Measurements from ENCODE around the gene FAR1.
A peak's percentile ranks its signal among the peaks of the same experiment; 100 is the strongest.
"Not testable (repeated sequence)": the region's sequence is repeated elsewhere in the genome, so short reads cannot be mapped to it uniquely, and the experiment has no call there.

FAR1 gene, protein sequence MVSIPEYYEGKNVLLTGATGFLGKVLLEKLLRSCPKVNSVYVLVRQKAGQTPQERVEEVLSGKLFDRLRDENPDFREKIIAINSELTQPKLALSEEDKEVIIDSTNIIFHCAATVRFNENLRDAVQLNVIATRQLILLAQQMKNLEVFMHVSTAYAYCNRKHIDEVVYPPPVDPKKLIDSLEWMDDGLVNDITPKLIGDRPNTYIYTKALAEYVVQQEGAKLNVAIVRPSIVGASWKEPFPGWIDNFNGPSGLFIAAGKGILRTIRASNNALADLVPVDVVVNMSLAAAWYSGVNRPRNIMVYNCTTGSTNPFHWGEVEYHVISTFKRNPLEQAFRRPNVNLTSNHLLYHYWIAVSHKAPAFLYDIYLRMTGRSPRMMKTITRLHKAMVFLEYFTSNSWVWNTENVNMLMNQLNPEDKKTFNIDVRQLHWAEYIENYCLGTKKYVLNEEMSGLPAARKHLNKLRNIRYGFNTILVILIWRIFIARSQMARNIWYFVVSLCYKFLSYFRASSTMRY

DNA sequence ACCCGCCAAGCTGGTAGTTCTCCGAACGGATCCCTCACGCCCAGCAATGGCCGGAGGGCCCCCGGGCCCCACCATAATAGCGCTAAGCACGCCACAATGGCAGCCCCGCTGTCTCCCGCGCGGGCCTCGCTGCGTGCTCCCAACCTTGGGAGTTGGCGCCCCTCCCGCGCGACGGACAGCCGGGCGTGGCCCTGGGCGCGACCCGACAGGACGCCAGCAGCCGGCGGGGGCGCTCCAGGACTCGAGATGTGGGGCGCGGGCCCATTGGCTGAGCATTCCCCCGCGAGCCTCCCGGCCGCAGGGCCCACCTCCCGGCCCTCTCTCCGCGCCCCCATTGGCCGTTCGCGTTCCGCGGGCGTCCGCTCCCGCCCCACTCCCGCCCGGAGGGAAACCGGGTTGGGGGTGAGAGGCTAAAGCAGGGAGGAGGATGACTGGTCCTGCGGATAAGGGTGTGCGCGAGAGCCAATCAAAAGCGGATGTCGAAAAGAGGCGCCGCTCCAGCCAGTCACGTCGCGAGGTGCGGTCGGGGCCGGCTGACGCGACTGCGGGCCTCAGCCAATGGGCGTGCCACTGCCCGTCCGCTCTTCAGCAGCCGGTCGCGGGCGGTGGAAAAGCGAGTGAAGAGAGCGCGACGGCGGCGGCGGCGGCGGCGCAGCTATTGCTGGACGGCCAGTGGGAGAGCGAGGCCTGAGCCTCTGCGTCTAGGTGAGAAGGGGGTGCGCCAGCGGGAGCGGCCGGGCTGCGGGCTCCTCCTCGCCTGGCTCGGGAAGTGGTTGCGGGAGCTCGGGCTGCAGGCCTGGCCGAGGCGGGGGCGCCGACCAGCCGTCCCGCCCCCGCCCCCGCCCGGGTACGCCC lies at the start of gene FAR1:
Gene FAR1, plus strand, starts transcription at position 567 of the 855 bp plus-strand sequence. CDS start 26,098 bp downstream, outside the sequence.
- Histone ChIP-seq H3K27ac (ENCODE audit: low read depth in 2 of 2, low read length in 2 of 2) (peak within 1 kb of the TSS; percentile 90 to 94), H3K27me3 (ENCODE audit: control insufficient read depth in 2 of 2, insufficient read depth in 2 of 2, low read length in 2 of 2) (no peaks in the 10 kb centered on the region), H3K4me3 (ENCODE audit: low read length in 2 of 2) (peak within 1 kb of the TSS; percentile 84 to 89), H3K4me1 (ENCODE audit: control insufficient read depth in 2 of 2, insufficient read depth in 2 of 2, low read length in 2 of 2) (peaks cover 10 to 31% of the 10 kb centered on the region in 2 donors), H3K9ac (ENCODE audit: low read depth in 1 of 2, low read length in 2 of 2) (peak within 1 kb of the TSS; percentile 87 to 92), H3K9me3 (ENCODE audit: control insufficient read depth in 2 of 2, low read length in 2 of 2) (no peaks in the 10 kb centered on the region), H3K36me3 (ENCODE audit: control insufficient read depth in 2 of 2, insufficient read depth in 2 of 2, low read length in 2 of 2) (no peaks in the 10 kb centered on the region)

DNA sequence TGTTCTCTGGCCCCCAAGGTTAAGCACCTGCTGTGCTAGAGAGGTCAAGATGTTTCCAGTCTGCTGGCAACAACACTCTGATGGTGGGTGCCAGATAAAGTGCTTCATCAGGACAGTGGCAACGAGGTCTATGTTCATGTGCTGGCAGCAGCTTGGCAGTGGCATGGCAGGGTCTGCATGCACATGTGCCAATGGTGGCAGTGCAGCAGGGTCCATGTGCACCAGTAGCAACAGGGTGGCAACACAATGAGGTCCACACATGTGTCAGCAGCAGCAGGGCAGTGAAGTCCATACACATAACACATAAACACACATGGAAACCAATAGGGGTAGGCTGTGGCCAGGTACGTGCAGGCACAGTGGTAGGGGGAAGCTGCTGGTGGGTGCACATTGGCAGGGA lies 48.4 kb upstream of the FAR1 start:
- Histone ChIP-seq H3K9me3 (ENCODE audit: control insufficient read depth in 2 of 2, low read length in 2 of 2) (no peaks in the 10 kb centered on the region), H3K4me3 (ENCODE audit: low read length in 2 of 2) (no peak overlapping the region), H3K27me3 (ENCODE audit: control insufficient read depth in 2 of 2, insufficient read depth in 2 of 2, low read length in 2 of 2) (no peaks in the 10 kb centered on the region), H3K36me3 (ENCODE audit: control insufficient read depth in 2 of 2, insufficient read depth in 2 of 2, low read length in 2 of 2) (no peaks in the 10 kb centered on the region), H3K9ac (ENCODE audit: low read depth in 1 of 2, low read length in 2 of 2) (no peak overlapping the region), H3K4me1 (ENCODE audit: control insufficient read depth in 2 of 2, insufficient read depth in 2 of 2, low read length in 2 of 2) (no peaks in the 10 kb centered on the region), H3K27ac (ENCODE audit: low read depth in 2 of 2, low read length in 2 of 2) (no peak overlapping the region)

DNA sequence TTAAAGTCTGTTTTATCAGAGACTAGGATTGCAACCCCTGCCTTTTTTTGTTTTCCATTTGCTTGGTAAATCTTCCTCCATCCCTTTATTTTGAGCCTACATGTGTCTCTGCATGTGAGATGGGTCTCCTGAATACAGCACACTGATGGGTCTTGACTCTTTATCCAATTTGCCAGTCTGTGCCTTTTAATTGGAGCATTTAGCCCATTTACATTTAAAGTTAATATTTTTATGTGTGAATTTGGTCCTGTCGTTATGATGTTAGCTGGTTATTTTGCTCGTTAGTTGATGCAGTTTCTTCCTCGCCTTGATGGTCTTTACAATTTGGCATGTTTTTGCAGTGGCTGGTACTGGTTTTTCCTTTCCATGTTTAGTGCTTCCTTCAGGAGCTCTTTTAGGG lies 41.6 kb upstream of the FAR1 start:
- H3K4me3 ChIP-seq (ENCODE audit: low read length in 2 of 2); H3K27ac ChIP-seq (ENCODE audit: low read depth in 2 of 2, low read length in 2 of 2); H3K9ac ChIP-seq (ENCODE audit: low read depth in 1 of 2, low read length in 2 of 2); H3K27me3 ChIP-seq (ENCODE audit: control insufficient read depth in 2 of 2, insufficient read depth in 2 of 2, low read length in 2 of 2); H3K9me3 ChIP-seq (ENCODE audit: control insufficient read depth in 2 of 2, low read length in 2 of 2); H3K36me3 ChIP-seq (ENCODE audit: control insufficient read depth in 2 of 2, insufficient read depth in 2 of 2, low read length in 2 of 2); H3K4me1 ChIP-seq (ENCODE audit: control insufficient read depth in 2 of 2, insufficient read depth in 2 of 2, low read length in 2 of 2): not testable (repeated sequence)

DNA sequence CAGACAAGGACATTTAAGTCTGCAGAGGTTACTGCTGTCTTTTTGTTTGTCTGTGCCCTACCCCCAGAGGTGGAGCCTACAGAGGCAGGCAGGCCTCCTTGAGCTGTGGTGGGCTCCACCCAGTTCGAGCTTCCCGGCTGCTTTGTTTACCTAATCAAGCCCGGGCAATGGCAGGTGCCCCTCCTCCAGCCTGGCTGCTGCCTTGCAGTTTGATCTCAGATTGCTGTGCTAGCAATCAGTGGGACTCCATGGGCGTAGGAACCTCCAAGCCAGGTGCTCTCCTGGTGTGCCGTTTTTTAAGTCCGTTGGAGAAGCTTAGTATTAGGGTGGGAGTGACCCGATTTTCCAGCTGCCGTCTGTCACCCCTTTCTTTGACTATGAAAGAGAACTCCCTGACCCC lies 39.8 kb upstream of the FAR1 start:
- H3K4me1 ChIP-seq (ENCODE audit: control insufficient read depth in 2 of 2, insufficient read depth in 2 of 2, low read length in 2 of 2); H3K36me3 ChIP-seq (ENCODE audit: control insufficient read depth in 2 of 2, insufficient read depth in 2 of 2, low read length in 2 of 2); H3K4me3 ChIP-seq (ENCODE audit: low read length in 2 of 2); H3K27me3 ChIP-seq (ENCODE audit: control insufficient read depth in 2 of 2, insufficient read depth in 2 of 2, low read length in 2 of 2); H3K9ac ChIP-seq (ENCODE audit: low read depth in 1 of 2, low read length in 2 of 2); H3K9me3 ChIP-seq (ENCODE audit: control insufficient read depth in 2 of 2, low read length in 2 of 2): not testable (repeated sequence)
- peak overlapping the region in 1 of 2 donors; percentile 22 for H3K27ac ChIP-seq (ENCODE audit: low read depth in 2 of 2, low read length in 2 of 2)

DNA sequence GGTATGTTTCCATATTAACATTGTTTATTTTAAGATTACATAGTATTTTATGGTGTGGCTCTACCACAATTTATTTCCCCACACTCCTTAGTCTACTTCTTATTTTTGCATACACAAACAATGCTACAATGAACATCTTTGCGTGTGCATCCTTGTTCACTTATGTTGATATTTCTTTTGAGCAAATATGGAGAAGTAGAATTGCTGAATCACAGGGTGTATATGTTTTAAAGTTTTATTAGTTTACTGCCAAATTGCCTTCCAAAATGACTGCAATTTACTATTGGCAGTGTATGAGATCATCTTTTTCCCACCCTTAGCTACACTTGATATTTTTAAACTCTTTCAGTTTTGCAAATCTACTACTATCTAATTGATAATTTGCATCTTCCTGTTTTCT lies 38.7 kb upstream of the FAR1 start:
- H3K27ac ChIP-seq (ENCODE audit: low read depth in 2 of 2, low read length in 2 of 2): peak overlapping the region in 1 of 2 donors; percentile 29

DNA sequence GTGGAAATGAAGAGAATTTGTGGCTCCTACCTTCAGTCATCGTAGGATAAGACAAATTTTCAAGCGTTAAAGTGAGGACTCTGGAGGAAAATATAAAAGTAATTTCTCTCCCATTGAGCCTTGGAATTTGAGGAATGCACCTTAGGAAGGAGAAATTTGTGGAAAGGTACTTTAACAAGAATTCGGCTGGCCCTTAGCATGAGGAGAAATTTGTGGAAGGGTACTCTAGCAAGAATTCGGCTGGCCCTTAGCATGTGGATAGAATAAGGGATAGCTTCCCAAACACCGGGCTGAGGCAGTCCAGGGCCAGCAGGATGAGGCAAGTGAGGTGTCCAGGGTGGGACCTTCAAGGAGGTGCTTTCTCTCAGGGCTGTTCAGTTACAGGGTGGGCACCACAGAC lies 33.2 kb upstream of the FAR1 start:
- no peaks in the 10 kb centered on the region for H3K9me3 ChIP-seq (ENCODE audit: control insufficient read depth in 2 of 2, low read length in 2 of 2)
- no peak overlapping the region for H3K9ac ChIP-seq (ENCODE audit: low read depth in 1 of 2, low read length in 2 of 2)
- H3K4me3 ChIP-seq (ENCODE audit: low read length in 2 of 2): no peak overlapping the region
- H3K4me1 ChIP-seq (ENCODE audit: control insufficient read depth in 2 of 2, insufficient read depth in 2 of 2, low read length in 2 of 2): no peaks in the 10 kb centered on the region
- H3K27me3 ChIP-seq (ENCODE audit: control insufficient read depth in 2 of 2, insufficient read depth in 2 of 2, low read length in 2 of 2): no peaks in the 10 kb centered on the region
- no peaks in the 10 kb centered on the region for H3K36me3 ChIP-seq (ENCODE audit: control insufficient read depth in 2 of 2, insufficient read depth in 2 of 2, low read length in 2 of 2)
- no peak overlapping the region for H3K27ac ChIP-seq (ENCODE audit: low read depth in 2 of 2, low read length in 2 of 2)

More for the DNA sequence above, 38.7 kb upstream of the FAR1 start:
- Histone ChIP-seq H3K36me3 (ENCODE audit: control insufficient read depth in 2 of 2, insufficient read depth in 2 of 2, low read length in 2 of 2) (no peaks in the 10 kb centered on the region), H3K4me1 (ENCODE audit: control insufficient read depth in 2 of 2, insufficient read depth in 2 of 2, low read length in 2 of 2) (peaks cover 0 to 9% of the 10 kb centered on the region in 2 donors), H3K9me3 (ENCODE audit: control insufficient read depth in 2 of 2, low read length in 2 of 2) (no peaks in the 10 kb centered on the region), H3K27me3 (ENCODE audit: control insufficient read depth in 2 of 2, insufficient read depth in 2 of 2, low read length in 2 of 2) (no peaks in the 10 kb centered on the region), H3K4me3 (ENCODE audit: low read length in 2 of 2) (no peak overlapping the region), H3K9ac (ENCODE audit: low read depth in 1 of 2, low read length in 2 of 2) (no peak overlapping the region)

DNA sequence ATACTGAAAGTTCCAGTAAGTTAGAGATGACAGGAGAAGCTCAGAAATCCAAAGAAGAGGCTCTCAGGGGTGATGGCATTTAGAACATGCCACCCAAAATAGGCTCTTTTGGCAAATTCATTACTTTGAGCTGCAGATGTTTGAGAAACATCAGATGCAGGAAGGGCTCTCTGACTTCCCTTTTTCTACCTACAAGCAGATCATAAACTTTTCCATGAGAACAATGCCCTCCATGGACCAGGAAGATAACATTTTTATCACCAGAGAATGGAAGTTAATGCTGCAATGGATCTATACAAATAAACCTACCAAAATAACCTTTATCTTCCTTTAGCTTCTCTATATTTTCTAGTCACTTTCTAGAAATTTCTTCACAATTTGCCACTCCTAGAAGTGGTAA lies 32.7 kb upstream of the FAR1 start:
- Histone ChIP-seq H3K9me3 (ENCODE audit: control insufficient read depth in 2 of 2, low read length in 2 of 2) (no peaks in the 10 kb centered on the region), H3K4me3 (ENCODE audit: low read length in 2 of 2) (no peak overlapping the region), H3K36me3 (ENCODE audit: control insufficient read depth in 2 of 2, insufficient read depth in 2 of 2, low read length in 2 of 2) (no peaks in the 10 kb centered on the region), H3K9ac (ENCODE audit: low read depth in 1 of 2, low read length in 2 of 2) (no peak overlapping the region), H3K27ac (ENCODE audit: low read depth in 2 of 2, low read length in 2 of 2) (no peak overlapping the region), H3K27me3 (ENCODE audit: control insufficient read depth in 2 of 2, insufficient read depth in 2 of 2, low read length in 2 of 2) (no peaks in the 10 kb centered on the region), H3K4me1 (ENCODE audit: control insufficient read depth in 2 of 2, insufficient read depth in 2 of 2, low read length in 2 of 2) (no peaks in the 10 kb centered on the region)

DNA sequence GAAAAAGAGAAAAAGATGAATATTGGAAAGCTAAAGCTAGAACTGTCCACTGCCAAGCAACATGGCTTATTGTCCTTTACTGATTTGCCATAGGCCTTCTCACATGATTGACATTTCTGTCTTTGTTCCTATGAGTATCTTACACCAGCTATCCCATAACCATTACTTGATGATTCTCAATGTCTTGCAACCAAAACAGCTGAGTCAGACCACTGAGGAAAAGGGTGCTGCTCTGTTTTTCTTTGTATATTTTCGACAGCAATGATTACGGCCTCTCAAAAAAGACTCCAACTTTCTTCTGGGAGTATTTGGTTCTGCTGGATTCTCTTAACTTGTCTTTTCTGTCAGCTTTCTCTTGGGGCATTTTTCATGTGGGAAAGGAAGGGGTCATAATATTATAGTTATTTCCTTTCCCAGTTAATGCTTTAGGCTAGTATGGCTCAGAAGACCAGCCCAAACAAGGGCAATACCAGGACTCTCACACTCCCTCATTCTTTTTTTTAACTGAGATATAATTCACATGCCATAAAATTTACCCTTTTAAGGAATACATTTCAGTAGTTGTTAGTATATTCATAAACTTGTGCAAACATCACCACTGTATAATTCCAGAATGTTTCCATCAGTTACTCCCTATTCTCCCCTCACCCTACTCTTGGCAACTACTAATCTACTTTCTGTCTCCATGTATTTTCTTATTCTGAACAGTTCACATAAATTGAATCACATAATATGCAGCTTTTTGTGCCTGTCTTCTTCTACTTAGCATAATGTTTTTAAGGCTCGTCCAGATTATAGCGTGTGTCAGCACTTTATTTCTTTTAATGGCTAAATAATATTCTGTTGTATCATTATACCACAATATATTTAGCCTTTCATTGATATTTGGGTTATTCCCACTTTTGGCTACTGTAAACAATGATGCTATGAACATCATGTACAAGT lies 31.1 kb upstream of the FAR1 start:
- no peak overlapping the region for H3K9ac ChIP-seq (ENCODE audit: low read depth in 1 of 2, low read length in 2 of 2)
- no peaks in the 10 kb centered on the region for H3K9me3 ChIP-seq (ENCODE audit: control insufficient read depth in 2 of 2, low read length in 2 of 2)
- no peaks in the 10 kb centered on the region for H3K36me3 ChIP-seq (ENCODE audit: control insufficient read depth in 2 of 2, insufficient read depth in 2 of 2, low read length in 2 of 2)
- no peak overlapping the region for H3K4me3 ChIP-seq (ENCODE audit: low read length in 2 of 2)
- no peaks in the 10 kb centered on the region for H3K4me1 ChIP-seq (ENCODE audit: control insufficient read depth in 2 of 2, insufficient read depth in 2 of 2, low read length in 2 of 2)
- H3K27me3 ChIP-seq (ENCODE audit: control insufficient read depth in 2 of 2, insufficient read depth in 2 of 2, low read length in 2 of 2): no peaks in the 10 kb centered on the region
- H3K27ac ChIP-seq (ENCODE audit: low read depth in 2 of 2, low read length in 2 of 2): no peak overlapping the region

DNA sequence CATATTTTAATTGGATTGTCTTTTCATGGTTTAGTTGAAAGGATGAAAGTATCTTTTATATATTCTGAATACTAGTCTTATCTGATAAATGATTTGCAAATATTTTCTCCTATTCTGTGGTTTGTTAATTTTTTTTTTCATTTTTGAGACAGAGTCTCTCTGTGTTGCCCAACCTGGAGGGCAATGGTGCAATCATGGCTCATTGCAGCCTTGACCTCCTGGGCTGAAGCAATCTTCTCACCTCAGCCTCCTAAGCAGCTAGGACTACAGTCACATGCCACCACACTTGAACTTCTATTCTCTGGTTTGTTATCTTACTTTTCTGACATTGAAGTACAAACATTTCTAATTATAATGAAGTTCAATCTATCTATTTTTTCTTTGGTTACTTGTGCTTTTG lies 30.0 kb upstream of the FAR1 start:
- no peaks in the 10 kb centered on the region for H3K9me3 ChIP-seq (ENCODE audit: control insufficient read depth in 2 of 2, low read length in 2 of 2)
- no peak overlapping the region for H3K4me3 ChIP-seq (ENCODE audit: low read length in 2 of 2)
- H3K4me1 ChIP-seq (ENCODE audit: control insufficient read depth in 2 of 2, insufficient read depth in 2 of 2, low read length in 2 of 2): no peaks in the 10 kb centered on the region
- no peak overlapping the region for H3K27ac ChIP-seq (ENCODE audit: low read depth in 2 of 2, low read length in 2 of 2)
- no peaks in the 10 kb centered on the region for H3K36me3 ChIP-seq (ENCODE audit: control insufficient read depth in 2 of 2, insufficient read depth in 2 of 2, low read length in 2 of 2)
- H3K9ac ChIP-seq (ENCODE audit: low read depth in 1 of 2, low read length in 2 of 2): no peak overlapping the region
- no peaks in the 10 kb centered on the region for H3K27me3 ChIP-seq (ENCODE audit: control insufficient read depth in 2 of 2, insufficient read depth in 2 of 2, low read length in 2 of 2)

All from mucosa of rectum (tissue), 2 donors.